ENCODE measurements around the gene JOSD1. TPM values are rescaled to one million over a fixed set of nuclear protein-coding genes. Genes with fewer than 3 reads are reported as not detected.

The JOSD1 gene
- total and polyA plus RNA-seq, 10 of the 15 experiments (the other 5 are each of a cell fraction or from before 2014, with no cell fraction given) = 6.2 to 54.6 (median 40.5) TPM

- H2AFZ ChIP-seq (ENCODE audit: control insufficient read depth, low read depth, low read length) = peak within 1 kb of the TSS; percentile 76
- H3K27me3 ChIP-seq (replicated peaks in 1 of 2; ENCODE audit: control insufficient read depth in 2 of 2, insufficient read depth in 2 of 2, low read length in 1 of 2) = no peaks in the 10 kb centered on the region
- peaks cover 12% of the 10 kb centered on the region for H4K20me1 ChIP-seq (ENCODE audit: control insufficient read depth, insufficient read depth)
- H3K27ac ChIP-seq (ENCODE audit: control insufficient read depth, insufficient read depth) = peak within 1 kb of the TSS; percentile 85
- H3K4me2 ChIP-seq (ENCODE audit: control insufficient read depth, insufficient read depth) = peak within 1 kb of the TSS; percentile 80
- FAIRE-seq (peak; percentile 100), ATAC-seq (peak; percentile 85), DNase-seq (ENCODE audit: low read depth, low spot score) (peak; percentile 100)
- H3K4me3 ChIP-seq = peak within 1 kb of the TSS; percentile 95
- ChIA-PET RAD21 (ENCODE audit: unreplicated experiment) (interaction anchor here (0.5 to 2.7 kb wide), 10 partner anchors 9 to 898 kb away, joined by 3 to 14 read pairs (median 4); partner anchors contain the start of genes GCAT and TOMM22), CTCF (interaction anchor here (0.6 to 3.1 kb wide), 4 partner anchors 20 to 626 kb away, joined by 3 to 10 read pairs (median 4); no protein-coding TSS in a partner anchor), SMC1A (ENCODE audit: uncharacterized antibody, unreplicated experiment) (interaction anchor here (0.7 to 5.5 kb wide), 3 partner anchors 9 to 168 kb away, joined by 3 to 54 read pairs (median 6); partner anchors contain the start of gene TOMM22), POLR2A (interaction anchor here (0.7 to 3.3 kb wide), 12 partner anchors 10 to 861 kb away, joined by 3 to 27 read pairs (median 4); partner anchors contain the start of genes ANKRD54, DNAL4 and TOMM22)
- WGBS (ENCODE audit: insufficient coverage, insufficient replicate concordance, low lambda C conversion rate, missing lambda C conversion rate) = under 1% methylated on average over 55 of the region's 55 CpGs
- H3K9me3 ChIP-seq (replicated peaks; ENCODE audit: control insufficient read depth, insufficient read depth, low read length) = no peaks in the 10 kb centered on the region
- H3K36me3 ChIP-seq (ENCODE audit: control insufficient read depth in 2 of 2, insufficient read depth in 2 of 2, low read length in 1 of 2) = peaks cover 0 to 6% of the 10 kb centered on the region in 2 experiments; a peak in 2 of 4 replicates
- intact Hi-C loops (cut with micrococcal nuclease; ENCODE audit: unreplicated experiment) (loop anchor here (1.0 to 10.0 kb wide), 2 partner anchors 51 to 201 kb away; partner anchors contain the start of gene DDX17), in situ Hi-C loops (cut with MboI) (no loop called here)
- BruUV-seq (replicated peaks) = no TSS peak
- peak within 1 kb of the TSS; percentile 89 for H3K9ac ChIP-seq (ENCODE audit: control insufficient read depth, insufficient read depth, low read length)
- peaks cover 25% of the 10 kb centered on the region for H3K4me1 ChIP-seq (ENCODE audit: control insufficient read depth, insufficient read depth, low read length)
- H3K79me2 ChIP-seq (ENCODE audit: control insufficient read depth, insufficient read depth, low read length) = peaks cover 50% of the 10 kb centered on the region
- TF ChIP-seq DPF2 (IDR thresholded peaks at IDR 0.05) (peak; percentile 100), ZNF217 (IDR thresholded peaks at IDR 0.05) (no peak), ETV6 (conservative IDR thresholded peaks at IDR 0.05 in 1 of 2, IDR thresholded peaks at IDR 0.05 in 1 of 2; ENCODE audit: borderline replicate concordance in 1 of 2, low read depth in 1 of 2) (no peak), NFYA (IDR thresholded peaks at IDR 0.05; ENCODE audit: borderline replicate concordance, low read depth, low read length) (no peak), MEF2A (IDR thresholded peaks at IDR 0.05; ENCODE audit: insufficient read depth, low read depth, low read length) (no peak), E2F4 (IDR thresholded peaks at IDR 0.05; ENCODE audit: low read depth, low read length) (peak; percentile 85), NR2F1 (conservative IDR thresholded peaks at IDR 0.05) (no peak), SREBF2 (IDR thresholded peaks at IDR 0.05; ENCODE audit: low read length) (0 out of 2 replicates have a peak, but pooled peaks have one; percentile 27), JUND (IDR thresholded peaks at IDR 0.05; ENCODE audit: low read depth, low read length) (no peak), SMC3 (IDR thresholded peaks at IDR 0.05; ENCODE audit: borderline replicate concordance, low read length) (no peak), BHLHE40 (IDR thresholded peaks at IDR 0.05; ENCODE audit: borderline replicate concordance in 1 of 2, low read depth in 2 of 2, low read length in 1 of 2) (peak; percentile 73 to 85; a peak in 3 of 4 replicates), TAF1 (IDR thresholded peaks at IDR 0.05; ENCODE audit: borderline replicate concordance, low read depth, low read length) (peak; percentile 96)
- TF ChIP-seq, protein P1, sequence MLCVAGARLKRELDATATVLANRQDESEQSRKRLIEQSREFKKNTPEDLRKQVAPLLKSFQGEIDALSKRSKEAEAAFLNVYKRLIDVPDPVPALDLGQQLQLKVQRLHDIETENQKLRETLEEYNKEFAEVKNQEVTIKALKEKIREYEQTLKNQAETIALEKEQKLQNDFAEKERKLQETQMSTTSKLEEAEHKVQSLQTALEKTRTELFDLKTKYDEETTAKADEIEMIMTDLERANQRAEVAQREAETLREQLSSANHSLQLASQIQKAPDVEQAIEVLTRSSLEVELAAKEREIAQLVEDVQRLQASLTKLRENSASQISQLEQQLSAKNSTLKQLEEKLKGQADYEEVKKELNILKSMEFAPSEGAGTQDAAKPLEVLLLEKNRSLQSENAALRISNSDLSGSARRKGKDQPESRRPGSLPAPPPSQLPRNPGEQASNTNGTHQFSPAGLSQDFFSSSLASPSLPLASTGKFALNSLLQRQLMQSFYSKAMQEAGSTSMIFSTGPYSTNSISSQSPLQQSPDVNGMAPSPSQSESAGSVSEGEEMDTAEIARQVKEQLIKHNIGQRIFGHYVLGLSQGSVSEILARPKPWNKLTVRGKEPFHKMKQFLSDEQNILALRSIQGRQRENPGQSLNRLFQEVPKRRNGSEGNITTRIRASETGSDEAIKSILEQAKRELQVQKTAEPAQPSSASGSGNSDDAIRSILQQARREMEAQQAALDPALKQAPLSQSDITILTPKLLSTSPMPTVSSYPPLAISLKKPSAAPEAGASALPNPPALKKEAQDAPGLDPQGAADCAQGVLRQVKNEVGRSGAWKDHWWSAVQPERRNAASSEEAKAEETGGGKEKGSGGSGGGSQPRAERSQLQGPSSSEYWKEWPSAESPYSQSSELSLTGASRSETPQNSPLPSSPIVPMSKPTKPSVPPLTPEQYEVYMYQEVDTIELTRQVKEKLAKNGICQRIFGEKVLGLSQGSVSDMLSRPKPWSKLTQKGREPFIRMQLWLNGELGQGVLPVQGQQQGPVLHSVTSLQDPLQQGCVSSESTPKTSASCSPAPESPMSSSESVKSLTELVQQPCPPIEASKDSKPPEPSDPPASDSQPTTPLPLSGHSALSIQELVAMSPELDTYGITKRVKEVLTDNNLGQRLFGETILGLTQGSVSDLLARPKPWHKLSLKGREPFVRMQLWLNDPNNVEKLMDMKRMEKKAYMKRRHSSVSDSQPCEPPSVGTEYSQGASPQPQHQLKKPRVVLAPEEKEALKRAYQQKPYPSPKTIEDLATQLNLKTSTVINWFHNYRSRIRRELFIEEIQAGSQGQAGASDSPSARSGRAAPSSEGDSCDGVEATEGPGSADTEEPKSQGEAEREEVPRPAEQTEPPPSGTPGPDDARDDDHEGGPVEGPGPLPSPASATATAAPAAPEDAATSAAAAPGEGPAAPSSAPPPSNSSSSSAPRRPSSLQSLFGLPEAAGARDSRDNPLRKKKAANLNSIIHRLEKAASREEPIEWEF (IDR thresholded peaks at IDR 0.05; ENCODE audit: insufficient replicate concordance, low read depth, low read length) = no peak
Measured at GRCh38 chr22:38705235-38706100, 4.7 kb upstream of the JOSD1 start, which contains the start of gene GTPBP1. GTPBP1 (plus strand) TSS chr22:38705944; CDS start chr22:38705956, 12 bp downstream.
